Mononuclear cell (primary cell): Measurements from ENCODE around the gene TYW3. TPM values are rescaled to one million over a fixed set of nuclear protein-coding genes. Genes with fewer than 3 reads are reported as not detected.

Source experiments
- H3K27me3 ChIP-seq: 2 replicates; pipeline ENCODE4 v1.6.0; 2011; ENCODE audit warnings: low read length, control low read depth; ENCODE audit not compliant: insufficient read depth
- H3K4me1 ChIP-seq: 2 replicates; pipeline ENCODE4 v1.5.1; 2011; ENCODE audit warnings: mild to moderate bottlenecking, low read length, control low read depth; ENCODE audit not compliant: insufficient read depth
- H3K4me3 ChIP-seq: 2 replicates; pipeline ENCODE4 v1.5.1; 2011; ENCODE audit warnings: mild to moderate bottlenecking, low read length, moderate library complexity
- H3K9me3 ChIP-seq: 2 replicates; pipeline ENCODE4 v1.5.1; 2011; ENCODE audit warnings: low read depth, mild to moderate bottlenecking, control low read depth, low read length
- total RNA-seq: library from RNA; depleted of rRNA; stranded (reverse); fragments of >200 nt; gene quantifications from one replicate; pipeline ENCODE4 v1.2.3, GENCODE V29; 2012

TYW3 gene, protein sequence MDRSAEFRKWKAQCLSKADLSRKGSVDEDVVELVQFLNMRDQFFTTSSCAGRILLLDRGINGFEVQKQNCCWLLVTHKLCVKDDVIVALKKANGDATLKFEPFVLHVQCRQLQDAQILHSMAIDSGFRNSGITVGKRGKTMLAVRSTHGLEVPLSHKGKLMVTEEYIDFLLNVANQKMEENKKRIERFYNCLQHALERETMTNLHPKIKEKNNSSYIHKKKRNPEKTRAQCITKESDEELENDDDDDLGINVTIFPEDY
- total RNA-seq: 8.9 TPM

DNA sequence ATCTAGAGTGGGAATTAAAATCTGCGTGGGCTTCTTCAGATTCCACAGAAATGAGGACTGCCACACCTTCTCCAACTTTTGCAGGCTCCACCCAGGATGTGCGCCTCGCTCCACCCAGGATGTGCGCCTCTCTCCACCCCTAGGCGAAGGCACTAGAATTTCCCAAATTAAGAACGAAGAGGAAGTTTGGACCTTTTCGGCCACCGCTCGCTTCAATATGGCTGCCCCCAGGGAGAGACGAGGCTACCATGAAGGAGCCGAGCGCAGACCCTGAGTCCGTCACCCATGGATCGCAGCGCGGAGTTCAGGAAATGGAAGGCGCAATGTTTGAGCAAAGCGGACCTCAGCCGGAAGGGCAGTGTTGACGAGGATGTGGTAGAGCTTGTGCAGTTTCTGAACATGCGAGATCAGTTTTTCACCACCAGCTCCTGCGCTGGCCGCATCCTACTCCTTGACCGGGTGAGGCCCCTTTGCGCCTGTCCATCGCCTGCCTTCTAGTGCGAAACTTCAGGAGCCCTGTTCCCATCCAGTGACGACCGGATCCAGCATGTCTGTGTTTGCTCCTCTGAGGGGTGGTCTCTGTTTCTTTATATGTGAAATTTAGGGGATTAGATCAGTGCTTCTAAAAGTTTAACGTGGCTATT lies at the start of gene TYW3, which contains the start of gene CRYZ:
Gene TYW3 (plus strand): TSS at position 193 of the 644 bp plus-strand sequence. CDS start 93 bp downstream, at position 286.
Gene CRYZ (minus strand): TSS at position 91 of the 644 bp plus-strand sequence. CDS start 8,229 bp downstream, outside the sequence.
- peak within 1 kb of the TSS; percentile 91 for H3K4me3 ChIP-seq
- H3K4me1 ChIP-seq: peaks cover 19% of the 10 kb centered on the region
- no peaks in the 10 kb centered on the region for H3K27me3 ChIP-seq
- H3K9me3 ChIP-seq: no peaks in the 10 kb centered on the region

DNA sequence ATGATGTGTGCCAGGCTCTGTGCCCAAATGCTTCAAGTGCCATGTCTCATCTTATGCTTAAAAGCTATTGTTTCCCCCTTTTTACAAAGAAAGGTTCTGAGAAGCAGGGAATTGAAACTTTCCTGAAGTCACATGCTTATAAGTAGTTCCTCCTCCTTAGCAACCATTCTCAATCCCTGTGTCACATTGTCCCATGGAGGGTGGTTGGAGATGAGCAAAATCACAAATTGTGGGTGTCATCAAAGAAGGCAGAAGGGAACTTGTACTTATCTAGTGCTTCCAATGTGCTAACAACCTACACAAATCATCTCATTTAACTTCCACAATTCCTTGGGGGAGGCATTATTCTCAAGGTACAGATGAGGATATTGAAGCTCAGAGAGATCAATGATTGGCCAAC lies 49.3 kb upstream of the TYW3 start:
- H3K4me1 ChIP-seq: no peaks in the 10 kb centered on the region
- no peaks in the 10 kb centered on the region for H3K9me3 ChIP-seq
- H3K27me3 ChIP-seq: no peaks in the 10 kb centered on the region
- no peak overlapping the region for H3K4me3 ChIP-seq

DNA sequence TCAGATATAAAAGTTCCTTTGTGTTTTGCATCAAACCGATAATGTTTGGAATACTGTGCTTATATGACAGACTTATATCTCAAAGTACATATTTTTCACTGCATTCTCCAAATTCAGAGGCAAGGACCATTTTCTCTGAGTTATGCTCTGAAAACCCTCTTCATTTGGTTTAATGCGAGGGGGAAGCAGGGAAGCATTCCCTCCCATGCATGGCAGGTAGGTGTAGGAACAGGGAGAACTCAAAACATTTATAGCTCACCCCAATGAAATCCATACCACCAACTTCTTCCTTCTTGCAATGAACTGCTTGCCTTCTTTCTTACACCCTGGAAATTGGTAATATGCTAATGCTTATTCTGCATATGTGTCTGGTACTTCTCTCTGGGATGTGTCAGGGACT lies 48.7 kb upstream of the TYW3 start:
- no peaks in the 10 kb centered on the region for H3K4me1 ChIP-seq
- H3K9me3 ChIP-seq: no peaks in the 10 kb centered on the region
- no peak overlapping the region for H3K4me3 ChIP-seq
- H3K27me3 ChIP-seq: no peaks in the 10 kb centered on the region

- Histone ChIP-seq H3K4me3 (no peak overlapping the region), H3K27me3 (no peaks in the 10 kb centered on the region), H3K9me3 (no peaks in the 10 kb centered on the region), H3K4me1 (no peaks in the 10 kb centered on the region)
Measured at GRCh38 chr1:74686928-74687327, 46.0 kb upstream of the TYW3 start.

- H3K4me3 ChIP-seq: no peak overlapping the region
Measured at GRCh38 chr1:74689621-74690363, 43.2 kb upstream of the TYW3 start.

GRCh38 chr1:74690364-74690696 lies 42.6 kb upstream of the TYW3 start:
- no peak overlapping the region for H3K4me3 ChIP-seq
- H3K27me3 ChIP-seq: no peaks in the 10 kb centered on the region
- H3K4me1 ChIP-seq: no peaks in the 10 kb centered on the region
- no peaks in the 10 kb centered on the region for H3K9me3 ChIP-seq

More at GRCh38 chr1:74689621-74690363, 43.2 kb upstream of the TYW3 start:
- Histone ChIP-seq H3K4me1 (no peaks in the 10 kb centered on the region), H3K27me3 (no peaks in the 10 kb centered on the region), H3K9me3 (no peaks in the 10 kb centered on the region)

GRCh38 chr1:74690909-74691308 lies 42.0 kb upstream of the TYW3 start:
- no peaks in the 10 kb centered on the region for H3K9me3 ChIP-seq
- H3K4me3 ChIP-seq: no peak overlapping the region
- no peaks in the 10 kb centered on the region for H3K27me3 ChIP-seq
- H3K4me1 ChIP-seq: no peaks in the 10 kb centered on the region

- no peaks in the 10 kb centered on the region for H3K27me3 ChIP-seq
- no peaks in the 10 kb centered on the region for H3K9me3 ChIP-seq
- no peaks in the 10 kb centered on the region for H3K4me1 ChIP-seq
- H3K4me3 ChIP-seq: no peak overlapping the region
Measured at GRCh38 chr1:74693473-74693872, 39.5 kb upstream of the TYW3 start.

DNA sequence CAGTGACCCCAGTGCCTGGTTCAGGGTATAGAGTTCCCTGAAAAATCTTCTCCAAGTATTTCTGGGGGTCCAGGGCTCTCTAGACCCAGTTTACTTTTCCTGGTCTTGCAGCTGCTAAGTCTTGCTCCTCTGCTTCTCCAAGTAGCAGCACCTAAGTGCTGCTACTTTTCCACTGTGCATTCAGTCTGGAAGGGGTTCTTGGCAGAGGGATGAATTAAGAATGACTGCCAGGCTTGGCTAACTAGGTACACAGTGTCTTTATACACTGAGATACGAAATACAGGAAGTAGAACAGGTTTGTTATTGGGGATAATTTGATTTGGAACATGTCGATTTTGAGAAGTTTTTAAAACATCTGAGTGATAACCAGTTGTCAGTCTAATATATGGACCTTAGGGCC lies 35.1 kb upstream of the TYW3 start:
- no peak overlapping the region for H3K4me3 ChIP-seq
- no peaks in the 10 kb centered on the region for H3K9me3 ChIP-seq
- H3K27me3 ChIP-seq: no peaks in the 10 kb centered on the region
- H3K4me1 ChIP-seq: no peaks in the 10 kb centered on the region

DNA sequence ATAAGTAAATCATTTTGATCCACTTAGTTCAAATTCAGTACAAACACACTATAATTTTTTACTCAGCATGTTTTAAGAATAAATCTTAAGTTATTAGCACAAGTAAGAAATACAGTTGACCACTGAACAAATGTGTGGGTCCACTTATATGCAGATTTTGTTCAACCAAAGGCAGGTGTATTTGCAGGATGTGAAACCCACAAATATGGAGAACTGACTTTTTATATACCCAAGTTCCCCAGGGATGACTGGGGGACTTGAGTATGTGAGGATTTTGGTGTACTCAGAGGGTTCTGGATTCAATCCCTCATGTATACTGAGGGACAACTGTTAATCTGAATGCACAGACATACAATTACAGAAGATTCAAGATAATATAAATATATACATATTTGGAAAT lies 33.6 kb upstream of the TYW3 start:
- Histone ChIP-seq H3K4me1 (no peaks in the 10 kb centered on the region), H3K27me3 (no peaks in the 10 kb centered on the region), H3K9me3 (no peaks in the 10 kb centered on the region), H3K4me3 (no peak overlapping the region)

DNA sequence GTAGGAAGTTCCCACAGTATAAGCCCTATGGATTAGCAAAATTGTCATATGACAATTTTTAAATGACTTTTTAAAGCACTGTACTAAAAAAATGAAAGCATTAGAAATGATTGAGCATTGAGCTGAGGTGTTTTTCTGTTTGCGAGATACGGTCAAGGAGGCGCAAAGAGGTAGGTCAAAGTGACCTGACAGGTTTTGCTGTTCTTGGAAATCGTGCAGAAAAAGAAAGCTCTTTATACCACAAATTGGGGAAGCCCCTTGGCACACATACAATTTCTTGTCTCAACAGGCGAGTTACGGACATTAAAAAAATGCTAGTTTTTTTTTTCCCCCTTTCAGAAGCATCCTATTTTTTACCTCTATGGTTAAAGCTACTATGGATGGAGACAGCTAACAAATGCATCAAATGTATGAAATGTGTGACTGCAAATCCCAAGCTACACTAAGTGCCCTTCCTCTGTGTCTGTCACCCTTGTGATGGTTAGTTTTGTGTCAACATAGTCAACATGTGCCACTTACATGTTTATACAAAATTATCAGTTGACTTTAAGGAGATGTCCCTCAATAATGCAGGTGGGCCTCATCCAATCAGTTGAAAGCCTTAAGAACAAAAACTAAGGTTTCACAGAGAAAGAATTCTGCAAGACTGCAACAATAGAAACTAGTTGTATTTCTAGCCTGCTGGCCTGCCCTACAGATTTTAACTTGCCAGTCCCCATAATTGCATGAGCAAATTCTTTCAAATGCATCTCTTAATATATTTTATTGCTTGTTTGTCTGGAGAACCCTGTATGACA lies 29.4 kb upstream of the TYW3 start:
- H3K27me3 ChIP-seq: no peaks in the 10 kb centered on the region
- no peaks in the 10 kb centered on the region for H3K4me1 ChIP-seq
- no peaks in the 10 kb centered on the region for H3K9me3 ChIP-seq
- no peak overlapping the region for H3K4me3 ChIP-seq

DNA sequence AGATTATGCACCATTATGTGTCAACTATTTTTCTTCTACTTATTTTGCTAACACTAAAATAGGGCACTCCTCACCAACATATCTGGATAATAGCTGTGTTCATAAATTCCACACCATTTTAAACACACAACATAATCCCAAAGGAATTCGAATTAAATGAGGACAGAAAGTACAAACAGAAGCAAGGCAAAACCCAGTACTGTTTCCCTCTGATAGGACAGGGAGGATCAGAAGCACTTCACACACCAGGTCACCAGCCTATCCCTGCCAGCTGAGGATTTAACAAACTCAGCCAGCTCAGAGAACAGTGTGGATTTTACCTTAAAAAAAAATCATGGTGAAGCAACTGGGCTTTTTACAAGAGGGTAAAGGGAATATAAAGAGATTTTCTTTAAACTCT lies 20.1 kb upstream of the TYW3 start:
- no peak overlapping the region for H3K4me3 ChIP-seq

DNA sequence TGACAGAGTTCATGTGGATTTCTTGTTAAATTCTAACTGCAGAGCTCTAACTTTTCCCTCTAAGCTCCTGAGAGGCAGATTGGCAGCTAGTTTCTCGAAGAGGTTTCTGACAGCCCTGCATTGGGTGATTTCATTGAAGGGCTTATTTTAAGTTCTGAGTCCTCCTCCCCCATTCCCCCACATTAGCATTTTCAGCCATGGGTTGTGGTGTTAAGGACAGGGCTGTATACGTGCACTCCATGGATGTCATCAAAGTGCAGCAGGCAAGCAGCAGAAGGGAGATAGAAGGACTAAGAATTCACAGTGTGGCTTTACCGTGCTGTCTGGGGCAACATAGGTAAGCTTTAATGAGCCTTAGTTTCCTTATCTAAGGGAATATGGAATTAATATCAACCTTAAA lies 19.1 kb upstream of the TYW3 start:
- Histone ChIP-seq H3K9me3 (no peaks in the 10 kb centered on the region), H3K4me3 (no peak overlapping the region), H3K27me3 (no peaks in the 10 kb centered on the region), H3K4me1 (no peaks in the 10 kb centered on the region)

More for the DNA sequence above, 20.1 kb upstream of the TYW3 start:
- no peaks in the 10 kb centered on the region for H3K27me3 ChIP-seq
- no peaks in the 10 kb centered on the region for H3K9me3 ChIP-seq
- H3K4me1 ChIP-seq: no peaks in the 10 kb centered on the region

- Histone ChIP-seq H3K4me1 (no peaks in the 10 kb centered on the region), H3K27me3 (no peaks in the 10 kb centered on the region), H3K9me3 (no peaks in the 10 kb centered on the region), H3K4me3 (no peak overlapping the region)
Measured at GRCh38 chr1:74714429-74715235, 18.3 kb upstream of the TYW3 start.
